H9 (cell line): ENCODE data around the gene KIT. TPM values are rescaled to one million over a fixed set of nuclear protein-coding genes. Genes with fewer than 3 reads are reported as not detected.
"Not testable (repeated sequence)": the region's sequence is repeated elsewhere in the genome, so short reads cannot be mapped to it uniquely, and the experiment has no call there.

ENCODE experiments used
- DNase-seq: peaks from one replicate; pipeline ENCODE4 v3.0.0-alpha.2; 2017
- H2AFZ ChIP-seq: one replicate; pipeline ENCODE4 v1.6.1; 2013; ENCODE audit warnings: mild to moderate bottlenecking, low read length, control low read depth, moderate library complexity
- H2AK5ac ChIP-seq: 2 replicates; pipeline ENCODE4 v1.6.1; 2013; ENCODE audit warnings: low read length, control low read depth, mixed read lengths; ENCODE audit not compliant: insufficient read length
- H2BK120ac ChIP-seq: one replicate; pipeline ENCODE4 v1.6.1; 2013; ENCODE audit warnings: low read depth, mild to moderate bottlenecking, low read length, control low read depth, inconsistent platforms; ENCODE audit not compliant: poor library complexity, severe bottlenecking
- H2BK12ac ChIP-seq: 2 replicates; pipeline ENCODE4 v1.6.1; 2013; ENCODE audit warnings: low read length, control low read depth, mixed read lengths, low read depth; ENCODE audit not compliant: insufficient read length
- H2BK15ac ChIP-seq: 2 replicates; pipeline ENCODE4 v1.6.1; 2013; ENCODE audit warnings: low read depth, low read length, control low read depth
- H2BK20ac ChIP-seq: one replicate; pipeline ENCODE4 v1.6.1; 2013; ENCODE audit warnings: low read depth, mild to moderate bottlenecking, low read length, control low read depth, inconsistent platforms; ENCODE audit not compliant: poor library complexity, severe bottlenecking
- H2BK5ac ChIP-seq: 2 replicates; pipeline ENCODE4 v1.6.1; 2013; ENCODE audit warnings: low read length, control low read depth, mixed read lengths; ENCODE audit not compliant: insufficient read length
- H3K14ac ChIP-seq: 2 replicates; pipeline ENCODE4 v1.6.1; 2013; ENCODE audit warnings: low read length, control low read depth; ENCODE audit not compliant: insufficient read depth
- H3K18ac ChIP-seq: 2 replicates; pipeline ENCODE4 v1.6.1; 2013; ENCODE audit warnings: low read depth, mild to moderate bottlenecking, mixed read lengths, low read length, control low read depth; ENCODE audit not compliant: insufficient read length
- H3K23ac ChIP-seq: 2 replicates; pipeline ENCODE4 v1.6.1; 2013; ENCODE audit warnings: low read length, control low read depth, mixed read lengths, low read depth; ENCODE audit not compliant: insufficient read length
- H3K23me2 ChIP-seq: 2 replicates; pipeline ENCODE4 v1.6.1; 2013; ENCODE audit warnings: low read depth, mild to moderate bottlenecking, mixed read lengths, low read length, control low read depth; ENCODE audit not compliant: insufficient read length, poor library complexity, severe bottlenecking
- H3K27ac ChIP-seq: 2 replicates; pipeline ENCODE4 v1.5.1; 2013; ENCODE audit warnings: low read length, control low read depth, mixed read lengths, low read depth; ENCODE audit not compliant: insufficient read length
- H3K27me3 ChIP-seq: 2 replicates; pipeline ENCODE4 v1.6.1; 2013; ENCODE audit warnings: low read length, control low read depth, inconsistent platforms; ENCODE audit not compliant: insufficient read depth
- H3K4ac ChIP-seq: 2 replicates; pipeline ENCODE4 v1.6.1; 2013; ENCODE audit warnings: low read depth, mild to moderate bottlenecking, control low read depth, inconsistent platforms, low read length, moderate library complexity
- H3K4me1 ChIP-seq: 2 replicates; pipeline ENCODE4 v1.6.1; 2013; ENCODE audit warnings: low read length, control low read depth, inconsistent platforms; ENCODE audit not compliant: insufficient read depth
- H3K4me2 ChIP-seq: 2 replicates; pipeline ENCODE4 v1.6.1; 2013; ENCODE audit warnings: low read length, control low read depth, mixed read lengths; ENCODE audit not compliant: insufficient read length, insufficient read depth
- H3K56ac ChIP-seq: 2 replicates; pipeline ENCODE4 v1.6.1; 2013; ENCODE audit warnings: low read depth, mild to moderate bottlenecking, mixed read lengths, low read length, control low read depth; ENCODE audit not compliant: insufficient read length
- H3K79me1 ChIP-seq: 2 replicates; pipeline ENCODE4 v1.6.1; 2013; ENCODE audit warnings: low read depth, mild to moderate bottlenecking, moderate library complexity, low read length, control low read depth, inconsistent platforms; ENCODE audit not compliant: insufficient read depth, poor library complexity, severe bottlenecking
- H3K79me2 ChIP-seq: 2 replicates; pipeline ENCODE4 v1.6.1; 2013; ENCODE audit warnings: low read length, control low read depth, inconsistent platforms; ENCODE audit not compliant: insufficient read depth
- H3K9ac ChIP-seq: 2 replicates; pipeline ENCODE4 v1.6.1; 2013; ENCODE audit warnings: low read length, control low read depth, mixed read lengths; ENCODE audit not compliant: insufficient read length; ENCODE audit errors: extremely low read depth
- H3K9me3 ChIP-seq: one replicate; pipeline ENCODE4 v1.6.1; 2013; ENCODE audit warnings: low read depth, low read length, inconsistent platforms; ENCODE audit not compliant: control insufficient read depth
- H3T11ph ChIP-seq: one replicate; pipeline ENCODE4 v1.6.1; 2013; ENCODE audit warnings: mild to moderate bottlenecking, low read length, control low read depth, inconsistent platforms
- H4K20me1 ChIP-seq: one replicate; pipeline ENCODE4 v1.6.1; 2013; ENCODE audit not compliant: control insufficient read depth, insufficient read length, insufficient read depth
- H4K5ac ChIP-seq: 2 replicates; pipeline ENCODE4 v1.6.1; 2013; ENCODE audit warnings: low read depth, mild to moderate bottlenecking, mixed read lengths, low read length, control low read depth; ENCODE audit not compliant: insufficient read length
- H4K8ac ChIP-seq: replicated peaks from 2 replicates; pipeline ENCODE4 v1.6.1; 2013; ENCODE audit warnings: low read length, control low read depth, mixed read lengths, low read depth; ENCODE audit not compliant: insufficient read length
- H4K91ac ChIP-seq: 2 replicates; pipeline ENCODE4 v1.6.1; 2013; ENCODE audit warnings: low read depth, mild to moderate bottlenecking, moderate library complexity, mixed read lengths, low read length, control low read depth; ENCODE audit not compliant: insufficient read length
- H3K27ac Mint-ChIP-seq, 3 experiments: 2 replicates in 2 of 3; 3 replicates in 1 of 3; pipeline ENCODE4 v1.8.0; 2020 to 2021; ENCODE audit warnings: mixed read lengths in 3 of 3, mild to moderate bottlenecking in 1 of 3, moderate library complexity in 1 of 3
- H3K27me3 Mint-ChIP-seq: 2 replicates; pipeline ENCODE4 v1.8.0; 2021; ENCODE audit warnings: low read depth, mild to moderate bottlenecking, moderate library complexity, mixed read lengths
- H3K36me3 Mint-ChIP-seq, 3 experiments: 2 replicates in 2 of 3; 3 replicates in 1 of 3; pipeline ENCODE4 v1.8.0; 2020 to 2021; ENCODE audit warnings: low read depth in 3 of 3, mixed read lengths in 3 of 3; ENCODE audit not compliant: insufficient read depth in 1 of 3
- H3K4me1 Mint-ChIP-seq, 2 experiments: 2 replicates each; pipeline ENCODE4 v1.8.0; 2020; ENCODE audit warnings: mixed read lengths in 2 of 2
- H3K4me3 Mint-ChIP-seq, 2 experiments: 2 replicates in 1 of 2; 3 replicates in 1 of 2; pipeline ENCODE4 v1.8.0; 2020 to 2021; ENCODE audit warnings: mild to moderate bottlenecking in 2 of 2, mixed read lengths in 2 of 2, moderate library complexity in 1 of 2
- H3K9me3 Mint-ChIP-seq, 2 experiments: 2 replicates in 1 of 2; 3 replicates in 1 of 2; pipeline ENCODE4 v1.8.0; 2020; ENCODE audit warnings: mild to moderate bottlenecking in 2 of 2, mixed read lengths in 2 of 2, moderate library complexity in 1 of 2
- CTCF ChIP-seq: fragments of 200-600 bp; sonication (generic); conservative IDR thresholded peaks from 3 replicates; pipeline ENCODE4 v1.8.0; 2021; ENCODE audit warnings: antibody characterized with exemption, mild to moderate bottlenecking
- WGBS: extraction: QIAGEN DNeasy Blood & Tissue Kit; methylation state at CpG from one replicate; pipeline ENCODE4 v1.1.7; 2013; ENCODE audit warnings: missing lambda C conversion rate, low lambda C conversion rate, mixed read lengths; ENCODE audit not compliant: insufficient read length; ENCODE audit errors: extremely low coverage; 5-methylcytosine and 5-hydroxymethylcytosine counted together
- total RNA-seq: library from RNA; stranded (reverse); gene quantifications from 2 replicates; pipeline ENCODE4 v1.2.1, GENCODE V29; 2021

Gene KIT
- total RNA-seq, 1 experiment from 2014 or later, result 6.7 TPM

GRCh38 chr4:54632537-54632936 lies 25.2 kb upstream of the KIT start:
- Histone ChIP-seq H3K79me2 (no peaks in the 10 kb centered on the region), H2BK5ac (no peak overlapping the region), H4K8ac (no peak overlapping the region), H2BK15ac (no peak overlapping the region), H3K9me3 (no peaks in the 10 kb centered on the region), H2BK120ac (no peak overlapping the region), H3K4me1 (no peaks in the 10 kb centered on the region), H2AFZ (no peak overlapping the region), H4K5ac (no peak overlapping the region), H4K20me1 (no peaks in the 10 kb centered on the region), H2BK20ac (no peak overlapping the region), H3K18ac (no peak overlapping the region), H3K56ac (no peak overlapping the region), H3K23me2 (no peaks in the 10 kb centered on the region), H3K23ac (no peak overlapping the region), H3K4ac (no peak overlapping the region), H3K9ac (no peak overlapping the region), H2AK5ac (no peak overlapping the region), H3K14ac (no peak overlapping the region), H2BK12ac (no peak overlapping the region), H3T11ph (no peak overlapping the region), H3K27ac (no peak overlapping the region), H3K27me3 (no peaks in the 10 kb centered on the region), H4K91ac (no peak overlapping the region), H3K79me1 (no peaks in the 10 kb centered on the region), H3K4me2 (no peak overlapping the region)
- no peak overlapping the region for H3K4me3 Mint-ChIP-seq
- no peak for TF ChIP-seq CTCF
- no peak for DNase-seq
- H3K36me3 Mint-ChIP-seq, result no peaks in the 10 kb centered on the region; a peak in 1 of 7 replicates
- H3K4me1 Mint-ChIP-seq, result peaks cover 0 to 6% of the 10 kb centered on the region in 2 experiments; a peak in 1 of 4 replicates
- no peak overlapping the region for H3K27ac Mint-ChIP-seq
- H3K27me3 Mint-ChIP-seq, result peaks cover 8% of the 10 kb centered on the region
- WGBS, result no CpG with 5 or more reads among the region's 29 CpGs
- H3K9me3 Mint-ChIP-seq, result no peaks in the 10 kb centered on the region

- not testable (repeated sequence) for H3K4me3 Mint-ChIP-seq, H3K27me3 Mint-ChIP-seq, H3K27ac Mint-ChIP-seq
Observed at GRCh38 chr4:54633102-54633740, 24.5 kb upstream of the KIT start.

More at GRCh38 chr4:54633102-54633740, 24.5 kb upstream of the KIT start:
- not testable (repeated sequence) for H4K91ac ChIP-seq, H3K79me1 ChIP-seq, H3K9me3 Mint-ChIP-seq, H3K4me2 ChIP-seq, H3K23me2 ChIP-seq, DNase-seq, H3K27ac ChIP-seq, H2BK12ac ChIP-seq, H4K20me1 ChIP-seq, H2AFZ ChIP-seq, H3K27me3 ChIP-seq, H3K4ac ChIP-seq, H3K79me2 ChIP-seq, H3K36me3 Mint-ChIP-seq, H2BK15ac ChIP-seq, H4K5ac ChIP-seq, H3K14ac ChIP-seq, H3T11ph ChIP-seq, H3K23ac ChIP-seq, H2BK20ac ChIP-seq, H2BK120ac ChIP-seq, H2BK5ac ChIP-seq, H3K4me1 Mint-ChIP-seq, H2AK5ac ChIP-seq, H3K4me1 ChIP-seq, H3K9me3 ChIP-seq, H4K8ac ChIP-seq, H3K56ac ChIP-seq, H3K18ac ChIP-seq, H3K9ac ChIP-seq
- no CpG with 5 or more reads among the region's 18 CpGs for WGBS
